ENCODE results near the gene ITM2B.

The ITM2B gene

DNA sequence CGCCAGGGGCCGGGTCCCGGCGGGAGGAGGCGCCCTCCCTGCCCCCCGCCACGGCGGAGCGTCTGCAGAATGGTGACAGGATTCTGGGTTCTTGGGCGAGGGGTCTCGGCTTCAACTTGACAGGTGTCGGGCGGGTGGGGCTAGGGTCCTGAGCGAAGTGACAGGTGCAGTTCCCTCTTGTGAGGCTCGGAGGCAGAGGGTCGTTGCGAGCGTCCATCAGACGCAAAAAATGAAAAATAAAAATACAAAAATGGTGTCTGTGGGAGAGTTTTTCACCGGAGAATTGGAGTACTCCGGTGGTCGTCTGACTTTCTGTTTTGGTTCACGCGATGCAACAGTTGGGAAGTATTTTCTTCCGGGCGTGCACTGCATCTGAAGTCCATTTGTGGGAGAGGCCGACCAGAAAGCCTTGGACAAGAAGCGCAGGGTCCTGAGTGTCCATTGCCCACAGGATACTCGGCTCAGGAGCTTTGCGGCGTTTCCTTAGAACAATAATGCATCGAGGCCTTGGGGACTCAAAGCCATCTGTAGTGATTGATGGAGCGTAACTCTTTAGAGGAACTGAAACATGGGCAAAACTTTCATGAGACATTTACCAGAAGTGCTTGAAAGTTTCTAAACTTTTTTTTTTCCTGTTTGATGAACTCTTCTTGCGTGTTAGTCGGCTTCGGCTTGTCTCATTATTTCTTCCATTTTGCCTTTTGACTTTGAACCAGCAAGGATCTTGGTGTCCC is 71.3 kb downstream of the ITM2B start:
- Mint-ChIP-seq H3K4me1 (peaks cover 33% of the 10 kb centered on the region), H3K27ac (ENCODE audit: low read depth) (peak overlapping the region; percentile 95), H3K36me3 (ENCODE audit: insufficient read depth) (peaks cover 31% of the 10 kb centered on the region), H3K9me3 (no peaks in the 10 kb centered on the region), H3K27me3 (no peaks in the 10 kb centered on the region), H3K4me3 (peak overlapping the region; percentile 95)
- ATAC-seq (replicated peaks; ENCODE audit: extremely low read depth, poor library complexity, severe bottlenecking) (peak; percentile 8), DNase-seq (ENCODE audit: low spot score in 2 of 2) (no peak)

DNA sequence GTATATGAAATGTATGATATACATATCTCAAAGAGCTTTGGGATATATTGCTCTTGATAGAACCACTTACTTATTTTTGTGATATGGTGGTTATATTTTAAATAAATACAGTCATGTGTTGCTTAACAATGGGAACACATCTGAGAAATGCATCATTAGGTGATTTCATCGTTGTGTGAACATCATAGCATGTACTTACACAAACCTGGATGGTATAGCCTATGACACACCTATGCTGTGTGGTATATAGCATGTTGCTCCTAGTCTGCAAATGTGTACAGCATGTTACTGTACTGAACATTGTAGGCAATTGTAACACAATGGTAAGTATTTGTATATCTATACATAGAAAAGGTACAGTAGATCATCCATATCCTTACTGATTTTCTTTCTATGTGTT is 78.2 kb downstream of the ITM2B start:
- Mint-ChIP-seq H3K4me1 (peaks cover 40% of the 10 kb centered on the region), H3K4me3 (no peak overlapping the region), H3K27me3 (no peaks in the 10 kb centered on the region), H3K27ac (ENCODE audit: low read depth) (no peak overlapping the region), H3K36me3 (ENCODE audit: insufficient read depth) (peaks cover 21% of the 10 kb centered on the region), H3K9me3 (no peaks in the 10 kb centered on the region)
- ATAC-seq (replicated peaks; ENCODE audit: extremely low read depth, poor library complexity, severe bottlenecking) (no peak), DNase-seq (ENCODE audit: low spot score in 2 of 2) (no peak)

DNA sequence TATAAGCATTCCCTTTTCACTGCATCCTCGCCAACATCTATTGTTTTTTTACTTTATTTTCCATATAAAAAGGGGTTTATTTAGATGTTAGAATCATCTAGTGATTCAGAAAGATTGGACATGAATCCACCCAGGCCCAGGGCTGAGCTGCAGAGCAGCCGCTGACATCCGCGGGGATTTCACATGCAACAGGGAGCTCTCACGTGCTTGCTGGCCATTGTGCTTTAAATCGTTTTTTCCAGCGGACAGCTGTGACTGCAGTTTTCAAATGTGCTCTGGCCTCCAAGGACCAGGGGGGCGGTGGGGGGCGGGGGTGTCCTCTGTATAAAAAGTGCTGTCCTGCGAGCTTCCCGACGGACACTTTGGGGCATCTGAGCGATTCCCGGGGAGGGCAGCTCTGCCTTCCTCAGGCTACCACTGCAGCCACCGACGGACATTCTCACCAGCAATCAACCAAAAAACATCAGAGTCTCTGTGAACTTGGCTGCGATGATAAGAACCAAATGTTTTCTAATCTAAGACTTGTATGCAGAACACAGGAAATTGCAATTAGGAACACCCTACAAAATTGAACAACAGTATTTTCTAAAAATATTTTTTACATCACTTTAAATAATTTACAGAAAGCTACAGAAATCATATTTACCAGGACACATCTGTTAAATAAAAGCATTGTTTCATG is 83.1 kb downstream of the ITM2B start:
- H3K4me1 Mint-ChIP-seq = peaks cover 43% of the 10 kb centered on the region
- ATAC-seq (replicated peaks; ENCODE audit: extremely low read depth, poor library complexity, severe bottlenecking) (no peak), DNase-seq (ENCODE audit: low spot score in 2 of 2) (no peak)
- peak overlapping the region; percentile 35 for H3K27ac Mint-ChIP-seq (ENCODE audit: low read depth)
- H3K36me3 Mint-ChIP-seq (ENCODE audit: insufficient read depth) = peaks cover 26% of the 10 kb centered on the region
- no peak overlapping the region for H3K4me3 Mint-ChIP-seq
- no peaks in the 10 kb centered on the region for H3K27me3 Mint-ChIP-seq
- no peaks in the 10 kb centered on the region for H3K9me3 Mint-ChIP-seq

DNA sequence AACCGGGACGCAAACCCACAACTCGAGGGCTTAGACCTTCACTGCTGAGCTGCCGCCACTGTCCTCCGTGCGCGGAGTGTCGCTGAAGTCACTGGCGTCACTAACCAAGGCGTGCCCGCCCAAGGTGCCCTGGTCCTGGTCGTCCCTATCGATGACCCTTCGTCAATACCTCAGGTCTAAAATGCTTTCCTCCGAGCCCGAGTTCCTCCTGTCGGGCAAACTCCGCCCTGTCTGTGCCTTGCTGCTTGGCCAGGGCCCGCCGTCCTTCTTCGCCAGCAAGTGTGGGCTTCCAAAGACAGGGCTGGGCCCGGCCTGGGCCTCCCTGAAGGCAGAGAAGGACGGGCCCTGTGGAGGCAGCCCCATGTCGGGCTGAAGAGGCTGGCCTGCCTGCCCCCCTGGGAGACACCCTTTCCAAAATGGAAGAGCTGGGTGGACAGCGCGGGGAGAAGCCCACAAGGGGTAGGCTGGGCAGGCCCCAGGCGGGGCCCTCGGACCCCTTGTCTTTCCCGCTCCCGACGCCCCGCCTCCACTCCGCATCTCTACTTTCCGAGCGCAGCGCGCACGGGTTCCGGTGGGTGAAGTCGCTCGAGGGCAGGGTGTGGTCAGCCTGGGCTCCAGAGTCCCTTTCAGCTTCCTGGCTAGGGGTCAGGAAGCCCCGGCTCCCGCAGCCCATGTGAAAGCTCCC is 84.0 kb downstream of the ITM2B start:
- H3K27ac Mint-ChIP-seq (ENCODE audit: low read depth) = peak overlapping the region; percentile 35
- ATAC-seq (replicated peaks; ENCODE audit: extremely low read depth, poor library complexity, severe bottlenecking) (no peak), DNase-seq (ENCODE audit: low spot score in 2 of 2) (no peak)
- H3K4me3 Mint-ChIP-seq = peak overlapping the region; percentile 6
- H3K36me3 Mint-ChIP-seq (ENCODE audit: insufficient read depth) = peaks cover 24% of the 10 kb centered on the region
- no peaks in the 10 kb centered on the region for H3K9me3 Mint-ChIP-seq
- peaks cover 43% of the 10 kb centered on the region for H3K4me1 Mint-ChIP-seq
- H3K27me3 Mint-ChIP-seq = no peaks in the 10 kb centered on the region

DNA sequence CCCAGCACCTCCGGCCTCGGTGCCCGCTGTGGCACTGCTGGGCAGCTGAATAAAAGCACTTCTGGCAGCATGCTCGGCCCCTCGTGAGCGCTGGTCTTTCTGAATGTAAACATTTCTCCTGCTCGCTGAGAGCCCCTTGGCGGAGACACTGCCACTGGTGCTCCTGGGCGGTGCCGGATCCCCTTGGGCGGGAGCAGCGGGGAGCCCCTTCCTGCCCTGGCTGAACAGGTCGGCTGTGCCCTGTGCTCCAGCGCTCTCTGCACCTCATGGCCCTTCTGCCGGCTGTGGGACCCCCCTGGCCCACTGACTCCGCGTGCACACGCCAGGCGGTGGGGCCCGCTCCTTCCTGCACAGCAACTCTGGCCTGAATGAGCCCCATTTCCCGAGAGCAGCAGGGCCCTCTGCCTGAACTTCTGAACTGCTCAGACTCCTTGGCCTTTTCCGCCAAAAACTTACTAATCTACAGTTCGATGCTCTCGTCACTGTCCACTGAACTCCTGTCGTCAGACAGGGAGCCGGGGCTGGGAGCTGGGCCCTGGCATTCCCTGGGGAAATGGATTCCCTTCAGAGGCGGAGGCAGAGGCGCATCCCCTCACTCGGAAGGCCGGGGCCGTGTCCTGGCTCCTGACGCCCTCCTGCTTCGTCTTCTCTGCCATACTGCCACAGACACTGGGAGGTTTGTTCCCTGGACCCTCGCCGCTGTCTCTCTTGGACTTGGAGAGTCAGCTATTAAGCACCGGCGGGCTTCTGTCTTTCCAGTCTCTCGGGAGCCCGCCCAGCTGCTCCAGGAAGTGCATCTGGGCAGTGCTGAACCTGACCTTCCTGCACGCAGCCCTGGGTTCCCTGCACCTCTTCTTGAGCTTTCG is 84.7 kb downstream of the ITM2B start:
- H3K4me1 Mint-ChIP-seq = peaks cover 37% of the 10 kb centered on the region
- H3K9me3 Mint-ChIP-seq = no peaks in the 10 kb centered on the region
- no peak for ATAC-seq (replicated peaks; ENCODE audit: extremely low read depth, poor library complexity, severe bottlenecking)
- no peak for DNase-seq (ENCODE audit: low spot score in 2 of 2)
- peaks cover 25% of the 10 kb centered on the region for H3K36me3 Mint-ChIP-seq (ENCODE audit: insufficient read depth)
- H3K4me3 Mint-ChIP-seq = no peak overlapping the region
- no peaks in the 10 kb centered on the region for H3K27me3 Mint-ChIP-seq
- no peak overlapping the region for H3K27ac Mint-ChIP-seq (ENCODE audit: low read depth)

DNA sequence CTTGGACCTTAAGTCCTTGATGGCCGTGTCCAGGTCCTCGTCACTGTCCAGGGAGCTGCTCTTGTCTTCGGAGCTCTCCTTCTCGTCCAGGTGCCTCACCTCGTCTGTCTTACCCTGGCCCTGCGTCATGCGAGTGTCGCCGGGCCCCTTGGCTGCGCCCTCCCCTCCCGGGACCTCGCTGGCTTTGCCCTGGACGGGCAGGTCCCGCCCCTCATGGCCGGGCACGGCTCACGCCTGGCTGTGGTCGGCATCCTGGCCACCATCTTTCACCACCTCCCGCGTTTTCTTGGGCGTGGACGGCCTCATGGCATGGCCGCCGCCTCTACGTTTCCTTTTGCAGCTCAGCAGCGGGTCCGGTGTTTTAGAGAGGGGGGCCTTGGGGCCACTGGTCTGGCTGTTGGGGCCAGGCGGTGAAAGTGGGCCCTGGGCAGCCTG is 85.4 kb downstream of the ITM2B start:
- no peak for ATAC-seq (replicated peaks; ENCODE audit: extremely low read depth, poor library complexity, severe bottlenecking)
- no peaks in the 10 kb centered on the region for H3K9me3 Mint-ChIP-seq
- no peaks in the 10 kb centered on the region for H3K27me3 Mint-ChIP-seq
- H3K4me3 Mint-ChIP-seq = peak overlapping the region; percentile 79
- H3K4me1 Mint-ChIP-seq = peaks cover 31% of the 10 kb centered on the region
- peaks cover 22% of the 10 kb centered on the region for H3K36me3 Mint-ChIP-seq (ENCODE audit: insufficient read depth)
- H3K27ac Mint-ChIP-seq (ENCODE audit: low read depth) = peak overlapping the region; percentile 79
- DNase-seq (ENCODE audit: low spot score in 2 of 2) = no peak

DNA sequence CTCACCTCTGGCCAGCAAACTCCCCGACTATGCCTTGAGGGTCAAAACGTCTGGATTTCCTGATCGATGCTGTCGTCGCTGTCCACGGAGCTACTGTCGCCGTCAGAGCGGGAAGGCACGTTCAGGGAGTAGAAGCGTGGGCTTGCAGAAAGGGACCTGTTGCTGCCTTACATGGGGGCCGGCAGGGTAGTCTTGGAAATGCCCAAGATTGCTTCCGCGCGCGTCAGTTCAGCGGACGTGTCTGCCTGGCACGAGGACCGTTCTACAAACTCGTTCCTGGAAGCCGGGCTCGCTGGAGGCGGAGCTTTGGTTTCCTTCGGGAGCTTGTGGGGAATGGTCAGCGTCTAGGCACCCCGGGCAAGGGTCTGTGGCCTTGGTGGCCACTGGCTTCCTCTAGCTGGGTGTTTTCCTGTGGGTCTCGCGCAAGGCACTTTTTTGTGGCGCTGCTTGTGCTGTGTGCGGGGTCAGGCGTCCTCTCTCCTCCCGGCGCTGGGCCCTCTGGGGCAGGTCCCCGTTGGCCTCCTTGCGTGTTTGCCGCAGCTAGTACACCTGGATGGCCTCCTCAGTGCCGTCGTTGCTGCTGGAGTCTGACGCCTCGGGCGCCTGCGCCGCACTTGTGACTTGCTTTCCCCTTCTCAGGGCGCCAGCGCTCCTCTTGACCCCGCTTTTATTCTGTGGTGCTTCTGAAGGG is 86.0 kb downstream of the ITM2B start:
- no peaks in the 10 kb centered on the region for H3K9me3 Mint-ChIP-seq
- peak overlapping the region; percentile 79 for H3K27ac Mint-ChIP-seq (ENCODE audit: low read depth)
- H3K4me1 Mint-ChIP-seq = peaks cover 31% of the 10 kb centered on the region
- H3K36me3 Mint-ChIP-seq (ENCODE audit: insufficient read depth) = peaks cover 21% of the 10 kb centered on the region
- H3K4me3 Mint-ChIP-seq = peak overlapping the region; percentile 79
- no peaks in the 10 kb centered on the region for H3K27me3 Mint-ChIP-seq
- DNase-seq (ENCODE audit: low spot score in 2 of 2) (no peak), ATAC-seq (replicated peaks; ENCODE audit: extremely low read depth, poor library complexity, severe bottlenecking) (no peak)

All from central memory CD8-positive, alpha-beta T cell (primary cell).